RWPE1 (cell line): ENCODE data around the gene MYL6.
"Not testable (repeated sequence)": the region's sequence is repeated elsewhere in the genome, so short reads cannot be mapped to it uniquely, and the experiment has no call there.

Experiments
- CTCF ChIA-PET: fragments of 350-600 bp; sonication (Branson Sonifier 250); formaldehyde crosslinking; extraction: SDS; loops from one replicate; lab custom pipeline; 2021; lab: Yijun Ruan, JAX
- POLR2A ChIA-PET: fragments of 400-600 bp; formaldehyde crosslinking; extraction: SDS; loops from one replicate; lab custom pipeline; 2020; ENCODE audit warnings: antibody characterized with exemption; ENCODE audit not compliant: low non-redundant PET; lab: Yijun Ruan, JAX
- DNase-seq: peaks from one replicate; pipeline ENCODE4 v3.0.0; 2012; ENCODE audit warnings: low spot score
- H3K27ac ChIP-seq: fragments of 450-650 bp; 2 replicates; pipeline ENCODE4 v1.5.1; 2017
- CTCF ChIP-seq: fragments of 450-650 bp; conservative IDR thresholded peaks from 2 replicates; pipeline ENCODE4 v1.5.1; 2017; ENCODE audit warnings: low read depth, mild to moderate bottlenecking

Gene MYL6

GRCh38 chr12:56158029-56158925 lies at the start of gene MYL6:
Gene MYL6 (plus strand): TSS chr12:56158359. CDS start chr12:56158402, 43 bp downstream.
- DNase-seq: peak; percentile 98
- CTCF ChIA-PET: interaction anchor here (0.5 to 0.6 kb wide), 3 partner anchors 30 to 38 kb away, joined by 3 to 7 read pairs (median 4); no protein-coding TSS in a partner anchor
- no peak; the same call in 1 of the 2 replicates for TF ChIP-seq CTCF
- POLR2A ChIA-PET: interaction anchor here (0.6 to 1.4 kb wide), 3 partner anchors 30 to 38 kb away, joined by 3 to 6 read pairs (median 3); partner anchors contain the start of gene ESYT1
- peak within 1 kb of the TSS; percentile 97 for H3K27ac ChIP-seq

- H3K27ac ChIP-seq: peak overlapping the region; percentile 79
- ChIA-PET POLR2A (no interaction called here), CTCF (interaction anchor here (0.7 to 1.6 kb wide), 2 partner anchors 64 to 65 kb away, joined by 4 to 11 read pairs; no protein-coding TSS in a partner anchor)
- peak; percentile 65 for DNase-seq
- no peak for TF ChIP-seq CTCF
Observed at GRCh38 chr12:56110571-56110970, 47.6 kb upstream of the MYL6 start.

- ChIA-PET POLR2A (no interaction called here), CTCF (no interaction called here)
- no peak overlapping the region for H3K27ac ChIP-seq
- no peak for TF ChIP-seq CTCF
- DNase-seq: no peak
Observed at GRCh38 chr12:56114084-56114483, 44.1 kb upstream of the MYL6 start.

- no peak for DNase-seq
- no peak for TF ChIP-seq CTCF
- ChIA-PET CTCF (interaction anchor here (0.6 to 0.7 kb wide), 2 partner anchors 19 to 350 kb away, joined by 4 to 5 read pairs; no protein-coding TSS in a partner anchor), POLR2A (interaction anchor here (0.6 kb wide), 1 partner anchor 11 kb away, joined by 3 read pairs; the partner anchor contains the start of gene PA2G4)
- peak overlapping the region; percentile 92 for H3K27ac ChIP-seq
Observed at GRCh38 chr12:56115329-56115728, 42.8 kb upstream of the MYL6 start.

- H3K27ac ChIP-seq: peak within 1 kb of the TSS; percentile 92
- no peak for TF ChIP-seq CTCF
- ChIA-PET POLR2A (interaction anchor here (0.5 to 2.1 kb wide), 2 partner anchors 12 to 69 kb away, joined by 3 to 10 read pairs; partner anchors contain the start of gene PA2G4), CTCF (interaction anchor here (0.6 to 0.7 kb wide), 2 partner anchors 20 to 377 kb away, joined by 4 read pairs; no protein-coding TSS in a partner anchor)
- peak; percentile 83 for DNase-seq
Observed at GRCh38 chr12:56116267-56117081, 41.7 kb upstream of the MYL6 start, which contains the start of gene RPL41. Gene RPL41 (plus strand): TSS chr12:56116633.

GRCh38 chr12:56117082-56117706 lies 41.0 kb upstream of the MYL6 start:
- not testable (repeated sequence) for DNase-seq
- peak overlapping the region; percentile 92 for H3K27ac ChIP-seq
- POLR2A ChIA-PET: interaction anchor here (0.5 to 2.1 kb wide), 2 partner anchors 13 to 70 kb away, joined by 3 to 10 read pairs; partner anchors contain the start of gene PA2G4
- CTCF ChIA-PET: interaction anchor here (0.7 to 5.3 kb wide), 2 partner anchors 72 to 377 kb away, joined by 4 to 36 read pairs; partner anchors contain the start of gene SMARCC2
